Lower leg skin (tissue), 4 donors: ENCODE data around the gene DNAAF8. TPM values are rescaled to one million over a fixed set of nuclear protein-coding genes. Genes with fewer than 3 reads are reported as not detected.
A peak's percentile ranks its signal among the peaks of the same experiment; 100 is the strongest.

Source experiments
- DNase-seq, 2 donors: peaks; one replicate each; pipeline ENCODE4 v3.0.0-alpha.2; 2019; ENCODE audit warnings: low spot score in 2 of 2
- H3K4me3 ChIP-seq: fragments of 200-600 bp; sonication (generic); 2 replicates; pipeline ENCODE4 v1.5.1; 2017; ENCODE audit warnings: mild to moderate bottlenecking, low read depth; ENCODE audit not compliant: poor library complexity, severe bottlenecking
- POLR2A ChIP-seq, 2 donors: fragments of 450-650 bp; IDR thresholded peaks; one replicate each; pipeline ENCODE4 v1.6.1; 2016 to 2017; ENCODE audit warnings: antibody characterized with exemption in 2 of 2, mild to moderate bottlenecking in 1 of 2, moderate library complexity in 1 of 2
- WGBS, 2 donors: methylation state at CpG; one replicate each; pipeline ENCODE4 v1.1.5; 2018; 5-methylcytosine and 5-hydroxymethylcytosine counted together
- intact Hi-C: fragments of 100-400 bp; cut with DNase I; formaldehyde crosslinking; loops from one replicate; pipeline ENCODE4 v1.15.0; 2023; ENCODE audit warnings: low total_unique reads
- total RNA-seq, 4 donors: library from RNA; depleted of rRNA; stranded (reverse); fragments of >200 nt; gene quantifications; one replicate each; pipeline ENCODE4 v1.1.0, GENCODE V29; 2016
- TF ChIP-seq, protein P1 (sequence below), 3 donors: fragments of 450-650 bp; IDR thresholded peaks; one replicate each; pipeline ENCODE4 v1.5.1; 2016; ENCODE audit warnings: antibody characterized with exemption in 3 of 3, mild to moderate bottlenecking in 3 of 3, moderate library complexity in 2 of 3

Gene DNAAF8
- total RNA-seq, 4 donors from 2014 or later, result 0.16 to 1.4 TPM; not detected in 2

DNA sequence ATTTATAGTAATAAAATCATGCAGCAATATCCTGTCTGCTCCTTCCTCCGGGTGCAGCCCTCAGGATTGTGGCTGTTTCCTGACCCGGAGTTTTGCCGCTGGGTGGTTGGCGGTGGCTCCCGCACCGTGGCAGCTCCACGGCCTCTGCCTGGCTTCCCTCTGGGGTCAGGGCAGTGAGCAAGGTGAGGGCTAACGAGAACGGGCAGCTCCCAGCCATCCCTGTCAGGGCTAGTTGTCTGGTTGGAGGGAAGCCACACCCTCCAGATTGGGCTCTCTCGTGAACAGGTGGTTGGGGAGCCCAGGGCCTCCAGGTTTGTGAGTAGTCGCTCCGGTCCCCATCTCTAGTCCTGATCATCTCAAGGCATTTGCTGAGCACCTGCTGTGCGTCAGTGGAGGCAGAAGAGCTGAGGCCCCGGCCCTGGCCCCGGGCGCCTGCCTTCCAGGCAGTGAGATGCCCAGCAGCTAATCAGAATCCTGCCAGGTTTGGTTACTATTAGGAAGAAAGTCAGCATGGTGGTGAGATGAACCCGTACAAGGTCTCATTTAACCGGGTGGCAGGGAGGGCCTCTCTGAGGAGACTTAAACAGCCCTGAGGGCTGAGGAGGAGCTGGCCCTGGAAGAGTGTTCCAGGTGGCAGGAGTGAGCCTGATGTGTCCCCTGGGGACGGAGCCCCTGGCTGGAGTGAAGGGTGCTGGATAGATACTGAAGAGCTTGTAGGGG, 43.2 kb upstream of the DNAAF8 start:
- DNase-seq, result no peak
- TF ChIP-seq POLR2A (IDR thresholded peaks at IDR 0.05), result no peak
- TF ChIP-seq, protein P1, sequence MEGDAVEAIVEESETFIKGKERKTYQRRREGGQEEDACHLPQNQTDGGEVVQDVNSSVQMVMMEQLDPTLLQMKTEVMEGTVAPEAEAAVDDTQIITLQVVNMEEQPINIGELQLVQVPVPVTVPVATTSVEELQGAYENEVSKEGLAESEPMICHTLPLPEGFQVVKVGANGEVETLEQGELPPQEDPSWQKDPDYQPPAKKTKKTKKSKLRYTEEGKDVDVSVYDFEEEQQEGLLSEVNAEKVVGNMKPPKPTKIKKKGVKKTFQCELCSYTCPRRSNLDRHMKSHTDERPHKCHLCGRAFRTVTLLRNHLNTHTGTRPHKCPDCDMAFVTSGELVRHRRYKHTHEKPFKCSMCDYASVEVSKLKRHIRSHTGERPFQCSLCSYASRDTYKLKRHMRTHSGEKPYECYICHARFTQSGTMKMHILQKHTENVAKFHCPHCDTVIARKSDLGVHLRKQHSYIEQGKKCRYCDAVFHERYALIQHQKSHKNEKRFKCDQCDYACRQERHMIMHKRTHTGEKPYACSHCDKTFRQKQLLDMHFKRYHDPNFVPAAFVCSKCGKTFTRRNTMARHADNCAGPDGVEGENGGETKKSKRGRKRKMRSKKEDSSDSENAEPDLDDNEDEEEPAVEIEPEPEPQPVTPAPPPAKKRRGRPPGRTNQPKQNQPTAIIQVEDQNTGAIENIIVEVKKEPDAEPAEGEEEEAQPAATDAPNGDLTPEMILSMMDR (IDR thresholded peaks at IDR 0.05), result no peak
- 46 to 58% methylated on average over 10 to 18 of the region's 19 CpGs for WGBS, 2 donors
- H3K4me3 ChIP-seq, result no peak overlapping the region
- intact Hi-C loops, result no loop called here

DNA sequence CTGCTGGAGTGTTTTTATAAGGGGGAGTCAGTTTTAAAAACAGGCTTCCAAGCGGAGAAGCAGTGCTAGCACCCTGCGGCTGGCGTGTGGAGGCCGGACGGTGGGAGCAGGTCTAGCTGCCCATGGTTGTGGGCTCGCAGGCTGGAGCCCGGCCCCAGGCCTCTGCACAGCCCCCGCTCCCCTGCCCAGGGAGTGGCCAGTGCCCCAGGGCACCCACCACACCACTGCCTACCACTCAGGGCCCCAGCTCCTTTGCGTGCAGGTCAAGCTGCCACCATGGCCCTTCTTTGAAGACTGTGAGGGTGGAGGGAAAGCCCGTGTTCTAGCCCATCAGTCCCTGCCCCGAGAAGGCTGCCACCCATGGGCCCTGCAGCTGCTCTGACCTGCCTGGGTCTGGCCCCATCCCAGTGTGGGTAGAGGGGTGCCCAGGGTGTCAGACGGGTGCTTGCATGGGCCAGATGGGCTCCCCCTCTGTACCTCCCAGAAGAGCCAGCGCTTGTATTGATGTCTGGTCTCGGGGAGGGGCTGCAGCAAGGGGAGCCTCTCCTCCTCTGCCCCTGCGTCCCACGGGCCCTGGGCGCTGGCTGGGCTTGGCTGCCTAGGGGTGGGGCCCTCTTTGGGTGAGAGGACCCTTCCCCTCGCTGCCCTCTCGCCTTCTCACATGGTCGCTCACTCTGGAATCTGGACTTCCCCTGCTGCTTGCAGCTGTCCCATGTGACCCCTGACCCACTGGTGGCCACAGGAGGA, 42.5 kb upstream of the DNAAF8 start:
- peak in 1 of 2 donors; percentile 84 for DNase-seq
- H3K4me3 ChIP-seq, result no peak overlapping the region
- WGBS, 2 donors, result 73% methylated on average over 16 to 19 of the region's 20 CpGs
- no peak for TF ChIP-seq POLR2A (IDR thresholded peaks at IDR 0.05)
- TF ChIP-seq, protein P1 (IDR thresholded peaks at IDR 0.05), result no peak
- intact Hi-C loops, result no loop called here

DNA sequence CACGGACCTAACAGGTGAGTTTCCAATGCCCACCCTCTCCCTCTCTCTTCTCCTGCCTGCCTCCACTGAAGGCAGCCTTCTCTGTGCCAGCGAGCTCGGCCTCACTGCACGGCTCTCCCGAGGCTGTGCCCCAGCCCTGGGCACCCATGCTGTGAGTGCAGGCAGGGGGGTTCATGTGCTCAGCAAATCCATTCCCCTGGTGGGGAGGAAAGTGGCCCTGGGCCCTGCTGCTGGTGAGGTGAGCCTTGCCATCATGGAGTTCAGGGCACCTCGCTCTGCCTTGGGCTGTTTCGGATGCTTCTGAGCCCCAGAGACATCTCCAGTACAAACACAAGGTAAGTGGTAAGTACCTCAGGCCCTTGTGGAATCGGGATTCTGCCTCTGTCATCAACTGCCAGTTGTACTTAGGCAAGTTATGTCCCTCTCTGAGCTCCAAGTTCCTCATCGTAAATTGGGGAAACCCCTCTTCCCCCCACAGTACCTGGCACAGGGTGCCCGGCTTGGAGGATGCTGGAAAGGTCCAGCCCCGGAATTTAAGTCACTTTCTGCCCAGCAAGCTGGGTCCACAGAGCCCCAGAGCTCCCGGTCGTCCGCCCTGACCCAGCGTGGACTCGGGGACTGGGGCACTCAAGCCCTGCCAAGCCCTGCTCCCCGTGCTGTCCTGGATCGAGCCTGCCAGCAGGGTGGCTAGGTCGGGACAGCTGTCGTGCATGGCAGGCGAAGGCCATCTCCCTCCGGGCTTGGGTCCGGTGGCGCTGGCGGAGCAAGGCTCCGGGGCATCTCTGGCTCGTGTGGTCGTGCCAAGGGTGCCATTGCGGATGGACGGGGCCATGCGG, 41.7 kb upstream of the DNAAF8 start:
- WGBS, 2 donors, result 16 to 22% methylated on average over 26 to 29 of the region's 31 CpGs
- intact Hi-C loops, result no loop called here
- H3K4me3 ChIP-seq, result peak overlapping the region; percentile 22
- no peak for TF ChIP-seq POLR2A (IDR thresholded peaks at IDR 0.05)
- TF ChIP-seq, protein P1 (IDR thresholded peaks at IDR 0.05), result no peak
- peak in 1 of 2 donors; percentile 84 for DNase-seq

DNA sequence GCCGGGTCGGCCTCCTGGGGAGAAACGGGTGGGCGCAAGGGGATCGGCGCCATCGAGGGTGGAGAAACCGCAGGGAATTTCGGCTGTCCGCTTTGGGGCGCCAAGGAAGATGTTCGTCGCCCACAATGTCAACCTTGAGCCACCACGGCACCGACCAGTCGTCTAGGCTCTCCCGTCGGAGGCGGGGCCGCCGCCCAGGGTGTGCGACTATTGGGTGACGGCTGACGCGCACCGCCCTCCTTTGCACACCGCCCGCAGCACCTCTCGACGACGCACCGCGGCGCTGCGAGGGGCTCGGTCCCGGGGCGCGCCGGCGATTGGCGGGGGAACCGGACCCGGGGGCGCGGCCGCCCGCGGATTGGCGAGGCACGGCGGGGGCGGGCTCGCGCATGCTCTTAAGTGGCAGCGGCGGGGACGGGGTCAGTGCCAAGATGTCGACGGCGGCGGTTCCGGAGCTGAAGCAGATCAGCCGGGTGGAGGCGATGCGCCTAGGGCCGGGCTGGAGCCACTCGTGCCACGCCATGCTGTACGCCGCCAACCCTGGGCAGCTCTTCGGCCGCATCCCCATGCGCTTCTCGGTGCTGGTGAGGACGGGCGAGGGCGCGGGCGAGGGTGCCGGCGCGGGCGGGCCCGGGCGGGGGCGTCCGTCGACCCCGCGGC, 40.9 kb upstream of the DNAAF8 start, which contains the start of gene NUDT16L1:
NUDT16L1 (plus strand) TSS at position 267 of the 660 bp plus-strand sequence; CDS start at position 432, 165 bp downstream.
- WGBS, 2 donors, result 0% methylated on average over 23 to 44 of the region's 91 CpGs
- DNase-seq, result peak; percentile 95 to 99
- H3K4me3 ChIP-seq, result peak within 1 kb of the TSS; percentile 91
- intact Hi-C loops, result no loop called here
- TF ChIP-seq, protein P1 (IDR thresholded peaks at IDR 0.05), result no peak
- TF ChIP-seq POLR2A (IDR thresholded peaks at IDR 0.05), result no peak

DNA sequence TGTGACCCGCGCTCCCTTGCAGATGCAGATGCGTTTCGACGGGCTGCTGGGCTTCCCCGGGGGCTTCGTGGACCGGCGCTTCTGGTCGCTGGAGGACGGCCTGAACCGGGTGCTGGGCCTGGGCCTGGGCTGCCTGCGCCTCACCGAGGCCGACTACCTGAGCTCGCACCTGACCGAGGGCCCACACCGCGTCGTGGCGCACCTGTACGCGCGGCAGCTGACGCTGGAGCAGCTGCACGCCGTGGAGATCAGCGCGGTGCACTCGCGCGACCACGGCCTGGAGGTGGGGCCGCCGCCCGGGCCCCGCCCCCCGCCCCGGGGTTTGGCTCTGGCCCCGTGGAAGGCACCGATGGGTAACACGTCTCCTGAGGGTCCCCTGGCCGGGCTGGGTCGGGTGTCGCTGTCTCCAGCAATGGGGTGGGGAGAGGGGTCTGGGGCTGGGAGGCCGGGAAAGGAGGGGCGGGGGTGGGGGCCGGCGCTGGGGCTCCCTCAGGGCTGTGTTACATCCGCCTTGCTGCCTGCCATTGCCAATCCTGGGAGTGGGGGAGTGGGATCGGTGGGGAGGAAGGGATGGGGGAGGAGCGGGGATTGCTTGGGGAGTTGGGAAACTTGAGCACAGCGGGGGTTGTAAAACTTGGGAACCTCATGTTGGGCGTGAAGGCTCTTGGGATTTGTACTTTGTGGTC, 40.2 kb upstream of the DNAAF8 start:
- intact Hi-C loops, result no loop called here
- TF ChIP-seq, protein P1 (IDR thresholded peaks at IDR 0.05), result no peak
- TF ChIP-seq POLR2A (IDR thresholded peaks at IDR 0.05), result no peak
- peak overlapping the region; percentile 91 for H3K4me3 ChIP-seq
- 4 to 6% methylated on average over 13 to 25 of the region's 54 CpGs for WGBS, 2 donors
- DNase-seq, result peak in 1 of 2 donors; percentile 90
